GM21723 (cell line): ENCODE results near the gene VASP.
A peak's percentile ranks its signal among the peaks of the same experiment; 100 is the strongest.

ENCODE experiments used
- ATAC-seq: cut with Tn5 transposase; IDR thresholded peaks from one replicate; pipeline ENCODE4 v1.9.1; 2021; ENCODE audit warnings: mild to moderate bottlenecking, moderate library complexity; ENCODE audit not compliant: unreplicated experiment

VASP gene

GRCh38 chr19:45547965-45548609 lies 40.8 kb downstream of the VASP start:
- no peak for ATAC-seq

GRCh38 chr19:45553464-45553863 lies 46.2 kb downstream of the VASP start:
- no peak for ATAC-seq

GRCh38 chr19:45554481-45554880 lies 47.2 kb downstream of the VASP start:
- no peak for ATAC-seq

- no peak for ATAC-seq
These were observed 49.6 kb downstream of the VASP start for GRCh38 chr19:45556835-45557234.

GRCh38 chr19:45558399-45558878 lies 51.2 kb downstream of the VASP start:
- peak; percentile 60 for ATAC-seq

GRCh38 chr19:45560038-45560437 lies 52.8 kb downstream of the VASP start:
- ATAC-seq: no peak

GRCh38 chr19:45560686-45561085 lies 53.4 kb downstream of the VASP start:
- ATAC-seq: no peak

GRCh38 chr19:45564131-45564780 lies 57.0 kb downstream of the VASP start:
- no peak for ATAC-seq

- ATAC-seq: no peak
These were observed 60.3 kb downstream of the VASP start for GRCh38 chr19:45567609-45568008.

GRCh38 chr19:45568732-45569131 lies 61.5 kb downstream of the VASP start:
- no peak for ATAC-seq

GRCh38 chr19:45569619-45570421 lies 62.5 kb downstream of the VASP start:
- no peak for ATAC-seq

- ATAC-seq: no peak
These were observed 64.4 kb downstream of the VASP start for GRCh38 chr19:45571457-45572220.

- no peak for ATAC-seq
These were observed 67.2 kb downstream of the VASP start for GRCh38 chr19:45574526-45574925.

GRCh38 chr19:45575216-45575615 lies 67.9 kb downstream of the VASP start:
- no peak for ATAC-seq
